ENCODE data around the gene LOXL1. TPM values are rescaled to one million over a fixed set of nuclear protein-coding genes. Genes with fewer than 3 reads are reported as not detected.

Gene LOXL1
- total and polyA plus RNA-seq, 2 of the 13 experiments (the other 11 are each of a cell fraction or from before 2014, with no cell fraction given), result 0.51 to 1.3 TPM

DNA sequence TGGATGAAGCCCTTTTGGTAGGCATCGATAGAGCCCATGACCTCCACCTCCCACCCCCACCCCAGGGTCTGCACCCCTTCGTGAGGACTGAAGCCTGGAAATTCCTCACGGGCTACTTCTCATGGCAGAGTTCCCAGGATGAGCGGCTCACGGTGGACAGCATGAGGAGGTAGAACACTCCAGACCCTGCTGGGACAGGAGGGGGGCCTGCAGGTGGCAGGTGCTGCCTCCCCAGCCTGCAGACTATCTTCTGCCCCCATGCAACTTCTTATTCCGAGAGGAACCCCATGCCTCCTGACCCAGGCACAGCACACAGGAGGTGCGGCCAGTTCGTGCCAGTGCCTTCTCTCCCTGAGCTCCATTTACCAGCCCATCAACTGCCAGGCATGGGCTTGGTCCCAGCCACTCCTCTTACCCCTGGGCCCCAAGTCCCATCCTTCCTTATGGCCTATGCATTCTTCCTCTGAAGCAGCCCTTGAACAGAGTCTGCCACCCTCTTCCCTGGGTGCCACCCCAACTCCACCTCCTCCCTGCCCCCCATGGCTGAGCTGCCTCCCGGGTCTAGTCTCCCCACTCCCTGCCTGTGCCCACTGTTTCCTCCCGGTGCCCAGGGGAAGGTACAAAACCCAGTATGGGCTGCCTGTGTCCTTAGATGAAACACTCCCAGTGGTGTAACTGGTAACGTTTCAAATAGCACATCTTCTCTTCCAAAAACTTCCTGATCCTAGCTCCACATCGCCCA, 44.5 kb upstream of the LOXL1 start:
- ChIA-PET CTCF (ENCODE audit: low intra/inter-chr PET ratio, low total read pairs) (no interaction called here), POLR2A (no interaction called here)
- H3K4me2 ChIP-seq (ENCODE audit: low read depth, low read length), result no peak overlapping the region
- no peaks in the 10 kb centered on the region for H3K4me1 ChIP-seq (ENCODE audit: insufficient read depth, low read length)
- H3K9ac ChIP-seq (ENCODE audit: insufficient read depth, low read depth, low read length), result no peak overlapping the region
- intact Hi-C loops (cut with micrococcal nuclease; ENCODE audit: unreplicated experiment) (no loop called here), in situ Hi-C loops (cut with HindIII; ENCODE audit: extremely low pct_ligation_motif_present, low pct_unique_long_range_greater_than_20kb) (no loop called here)
- no peaks in the 10 kb centered on the region for H3K36me3 ChIP-seq (replicated peaks in 1 of 2; ENCODE audit: control insufficient read depth in 1 of 2, insufficient read depth in 2 of 2, low read length in 2 of 2)
- H3K4me3 ChIP-seq (replicated peaks in 1 of 3; ENCODE audit: insufficient read depth in 1 of 3, low read depth in 2 of 3, low read length in 3 of 3), result no peak overlapping the region
- no peak for ATAC-seq
- no peaks in the 10 kb centered on the region for H3K27me3 ChIP-seq (ENCODE audit: control insufficient read depth in 1 of 2, insufficient read depth in 2 of 2, low read length in 2 of 2)
- DNase-seq (ENCODE audit: low spot score), result no peak
- H3K9me3 ChIP-seq (ENCODE audit: low read length), result no peaks in the 10 kb centered on the region
- FAIRE-seq, result no peak
- no peak overlapping the region for H2AFZ ChIP-seq (ENCODE audit: low read length)
- 43% methylated on average over 6 of the region's 12 CpGs for WGBS (ENCODE audit: low lambda C conversion rate)
- H3K27ac ChIP-seq (ENCODE audit: extremely low read length, insufficient read depth, low read length), result no peak overlapping the region
- no TSS peak for BruUV-seq (replicated peaks)
- no peaks in the 10 kb centered on the region for H4K20me1 ChIP-seq (ENCODE audit: insufficient read depth, low read length)
- H3K79me2 ChIP-seq (ENCODE audit: insufficient read depth, low read length), result no peaks in the 10 kb centered on the region
- TF ChIP-seq, protein P1, sequence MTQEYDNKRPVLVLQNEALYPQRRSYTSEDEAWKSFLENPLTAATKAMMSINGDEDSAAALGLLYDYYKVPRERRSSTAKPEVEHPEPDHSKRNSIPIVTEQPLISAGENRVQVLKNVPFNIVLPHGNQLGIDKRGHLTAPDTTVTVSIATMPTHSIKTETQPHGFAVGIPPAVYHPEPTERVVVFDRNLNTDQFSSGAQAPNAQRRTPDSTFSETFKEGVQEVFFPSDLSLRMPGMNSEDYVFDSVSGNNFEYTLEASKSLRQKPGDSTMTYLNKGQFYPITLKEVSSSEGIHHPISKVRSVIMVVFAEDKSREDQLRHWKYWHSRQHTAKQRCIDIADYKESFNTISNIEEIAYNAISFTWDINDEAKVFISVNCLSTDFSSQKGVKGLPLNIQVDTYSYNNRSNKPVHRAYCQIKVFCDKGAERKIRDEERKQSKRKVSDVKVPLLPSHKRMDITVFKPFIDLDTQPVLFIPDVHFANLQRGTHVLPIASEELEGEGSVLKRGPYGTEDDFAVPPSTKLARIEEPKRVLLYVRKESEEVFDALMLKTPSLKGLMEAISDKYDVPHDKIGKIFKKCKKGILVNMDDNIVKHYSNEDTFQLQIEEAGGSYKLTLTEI (CRISPR knock-in tag; conservative IDR thresholded peaks at IDR 0.05), result no peak
- TF ChIP-seq, protein P2, sequence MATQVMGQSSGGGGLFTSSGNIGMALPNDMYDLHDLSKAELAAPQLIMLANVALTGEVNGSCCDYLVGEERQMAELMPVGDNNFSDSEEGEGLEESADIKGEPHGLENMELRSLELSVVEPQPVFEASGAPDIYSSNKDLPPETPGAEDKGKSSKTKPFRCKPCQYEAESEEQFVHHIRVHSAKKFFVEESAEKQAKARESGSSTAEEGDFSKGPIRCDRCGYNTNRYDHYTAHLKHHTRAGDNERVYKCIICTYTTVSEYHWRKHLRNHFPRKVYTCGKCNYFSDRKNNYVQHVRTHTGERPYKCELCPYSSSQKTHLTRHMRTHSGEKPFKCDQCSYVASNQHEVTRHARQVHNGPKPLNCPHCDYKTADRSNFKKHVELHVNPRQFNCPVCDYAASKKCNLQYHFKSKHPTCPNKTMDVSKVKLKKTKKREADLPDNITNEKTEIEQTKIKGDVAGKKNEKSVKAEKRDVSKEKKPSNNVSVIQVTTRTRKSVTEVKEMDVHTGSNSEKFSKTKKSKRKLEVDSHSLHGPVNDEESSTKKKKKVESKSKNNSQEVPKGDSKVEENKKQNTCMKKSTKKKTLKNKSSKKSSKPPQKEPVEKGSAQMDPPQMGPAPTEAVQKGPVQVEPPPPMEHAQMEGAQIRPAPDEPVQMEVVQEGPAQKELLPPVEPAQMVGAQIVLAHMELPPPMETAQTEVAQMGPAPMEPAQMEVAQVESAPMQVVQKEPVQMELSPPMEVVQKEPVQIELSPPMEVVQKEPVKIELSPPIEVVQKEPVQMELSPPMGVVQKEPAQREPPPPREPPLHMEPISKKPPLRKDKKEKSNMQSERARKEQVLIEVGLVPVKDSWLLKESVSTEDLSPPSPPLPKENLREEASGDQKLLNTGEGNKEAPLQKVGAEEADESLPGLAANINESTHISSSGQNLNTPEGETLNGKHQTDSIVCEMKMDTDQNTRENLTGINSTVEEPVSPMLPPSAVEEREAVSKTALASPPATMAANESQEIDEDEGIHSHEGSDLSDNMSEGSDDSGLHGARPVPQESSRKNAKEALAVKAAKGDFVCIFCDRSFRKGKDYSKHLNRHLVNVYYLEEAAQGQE (IDR thresholded peaks at IDR 0.05; ENCODE audit: borderline replicate concordance in 1 of 2, low read depth in 1 of 2, low read length in 2 of 2), result no peak
- TF ChIP-seq CSRNP2 (CRISPR knock-in tag; conservative IDR thresholded peaks at IDR 0.05; ENCODE audit: low read depth) (no peak), LRRFIP1 (CRISPR knock-in tag; conservative IDR thresholded peaks at IDR 0.05) (no peak), GTF2F1 (IDR thresholded peaks at IDR 0.05; ENCODE audit: low read length) (no peak), ZNF460 (CRISPR knock-in tag; IDR thresholded peaks at IDR 0.05; ENCODE audit: borderline replicate concordance) (no peak), THAP11 (CRISPR knock-in tag; IDR thresholded peaks at IDR 0.05) (no peak), ATF7-NPFF (CRISPR knock-in tag; IDR thresholded peaks at IDR 0.05; ENCODE audit: low read depth) (no peak), ZNF619 (CRISPR knock-in tag; IDR thresholded peaks at IDR 0.05) (no peak), CCAR2 (optimal IDR thresholded peaks at IDR 0.05; ENCODE audit: low read depth, low read length) (no peak), ZNF589 (CRISPR knock-in tag; conservative IDR thresholded peaks at IDR 0.05) (no peak)
- TF ChIP-seq, protein P3, sequence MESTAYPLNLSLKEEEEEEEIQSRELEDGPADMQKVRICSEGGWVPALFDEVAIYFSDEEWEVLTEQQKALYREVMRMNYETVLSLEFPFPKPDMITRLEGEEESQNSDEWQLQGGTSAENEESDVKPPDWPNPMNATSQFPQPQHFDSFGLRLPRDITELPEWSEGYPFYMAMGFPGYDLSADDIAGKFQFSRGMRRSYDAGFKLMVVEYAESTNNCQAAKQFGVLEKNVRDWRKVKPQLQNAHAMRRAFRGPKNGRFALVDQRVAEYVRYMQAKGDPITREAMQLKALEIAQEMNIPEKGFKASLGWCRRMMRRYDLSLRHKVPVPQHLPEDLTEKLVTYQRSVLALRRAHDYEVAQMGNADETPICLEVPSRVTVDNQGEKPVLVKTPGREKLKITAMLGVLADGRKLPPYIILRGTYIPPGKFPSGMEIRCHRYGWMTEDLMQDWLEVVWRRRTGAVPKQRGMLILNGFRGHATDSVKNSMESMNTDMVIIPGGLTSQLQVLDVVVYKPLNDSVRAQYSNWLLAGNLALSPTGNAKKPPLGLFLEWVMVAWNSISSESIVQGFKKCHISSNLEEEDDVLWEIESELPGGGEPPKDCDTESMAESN (CRISPR knock-in tag; conservative IDR thresholded peaks at IDR 0.05), result no peak
